GM21515 (cell line): ENCODE results near the gene SPN.
"Not testable (repeated sequence)": the region's sequence is repeated elsewhere in the genome, so short reads cannot be mapped to it uniquely, and the experiment has no call there.

ENCODE experiments used
- ATAC-seq: cut with Tn5 transposase; IDR thresholded peaks from one replicate; pipeline ENCODE4 v1.9.1; 2021; ENCODE audit not compliant: unreplicated experiment

The SPN gene, protein sequence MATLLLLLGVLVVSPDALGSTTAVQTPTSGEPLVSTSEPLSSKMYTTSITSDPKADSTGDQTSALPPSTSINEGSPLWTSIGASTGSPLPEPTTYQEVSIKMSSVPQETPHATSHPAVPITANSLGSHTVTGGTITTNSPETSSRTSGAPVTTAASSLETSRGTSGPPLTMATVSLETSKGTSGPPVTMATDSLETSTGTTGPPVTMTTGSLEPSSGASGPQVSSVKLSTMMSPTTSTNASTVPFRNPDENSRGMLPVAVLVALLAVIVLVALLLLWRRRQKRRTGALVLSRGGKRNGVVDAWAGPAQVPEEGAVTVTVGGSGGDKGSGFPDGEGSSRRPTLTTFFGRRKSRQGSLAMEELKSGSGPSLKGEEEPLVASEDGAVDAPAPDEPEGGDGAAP

DNA sequence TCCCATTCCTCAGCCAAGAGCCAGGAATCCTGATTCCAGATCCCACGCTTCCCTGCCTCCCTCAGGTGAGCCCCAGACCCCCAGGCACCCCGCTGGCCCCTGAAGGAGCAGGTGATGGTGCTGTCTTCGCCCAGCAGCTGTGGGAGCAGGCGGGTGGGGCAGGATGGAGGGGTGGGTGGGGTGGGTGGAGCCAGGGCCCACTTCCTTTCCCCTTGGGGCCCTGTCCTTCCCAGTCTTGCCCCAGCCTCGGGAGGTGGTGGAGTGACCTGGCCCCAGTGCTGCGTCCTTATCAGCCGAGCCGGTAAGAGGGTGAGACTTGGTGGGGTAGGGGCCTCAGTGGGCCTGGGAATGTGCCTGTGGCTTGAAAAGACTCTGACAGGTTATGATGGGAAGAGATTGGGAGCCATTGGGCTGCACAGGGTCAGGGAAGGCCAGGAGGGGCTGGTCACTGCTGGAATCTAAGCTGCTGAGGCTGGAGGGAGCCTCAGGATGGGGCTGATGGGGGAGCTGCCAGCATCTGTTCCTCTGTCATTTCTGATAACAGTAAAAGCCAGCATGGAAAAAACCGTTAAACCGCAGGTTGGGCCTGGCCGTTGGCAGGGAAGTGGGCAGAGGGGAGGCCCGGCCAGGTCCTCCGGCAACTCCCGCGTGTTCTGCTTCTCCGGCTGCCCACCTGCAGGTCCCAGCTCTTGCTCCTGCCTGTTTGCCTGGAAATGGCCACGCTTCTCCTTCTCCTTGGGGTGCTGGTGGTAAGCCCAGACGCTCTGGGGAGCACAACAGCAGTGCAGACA is at the start of gene SPN:
Gene SPN, plus strand, starts transcription at position 232 of the 791 bp plus-strand sequence. Its CDS starts 482 bp downstream, at position 714.
- no peak for ATAC-seq

GRCh38 chr16:29613307-29614057 is 49.6 kb upstream of the SPN start:
- ATAC-seq, result peak; percentile 35

DNA sequence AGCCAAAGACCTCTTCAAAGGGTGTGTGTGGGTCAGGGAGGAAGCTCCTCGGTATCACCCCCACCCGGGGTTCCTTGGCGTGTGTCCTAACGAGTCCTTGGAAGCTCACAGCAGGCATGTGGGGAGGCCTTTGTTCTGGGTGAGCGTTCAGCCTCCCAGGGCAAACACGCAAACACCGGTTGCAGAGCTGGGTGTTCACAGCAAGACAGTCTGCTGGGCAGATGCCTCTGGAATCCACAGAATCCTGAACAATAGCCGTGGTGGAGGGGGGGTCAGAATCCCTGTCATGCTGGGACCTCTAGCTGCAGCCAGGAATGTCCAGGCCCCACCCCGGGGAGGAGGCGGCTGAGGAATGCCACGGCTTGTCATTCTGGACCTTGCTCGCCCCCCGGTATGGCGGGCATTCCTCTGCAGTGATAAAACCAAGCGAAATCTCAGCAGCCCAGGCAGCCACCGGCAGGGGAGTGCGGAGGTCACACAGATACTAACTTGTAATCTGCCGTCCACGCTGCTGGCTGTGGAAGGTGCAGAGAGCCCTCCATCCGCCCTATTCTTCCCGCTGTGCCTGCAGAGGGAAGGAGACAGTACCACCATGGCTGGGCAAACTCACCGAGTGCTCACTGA is 48.2 kb upstream of the SPN start:
- not testable (repeated sequence) for ATAC-seq

- ATAC-seq, result not testable (repeated sequence)
Observed at GRCh38 chr16:29616127-29616526, 46.9 kb upstream of the SPN start.

DNA sequence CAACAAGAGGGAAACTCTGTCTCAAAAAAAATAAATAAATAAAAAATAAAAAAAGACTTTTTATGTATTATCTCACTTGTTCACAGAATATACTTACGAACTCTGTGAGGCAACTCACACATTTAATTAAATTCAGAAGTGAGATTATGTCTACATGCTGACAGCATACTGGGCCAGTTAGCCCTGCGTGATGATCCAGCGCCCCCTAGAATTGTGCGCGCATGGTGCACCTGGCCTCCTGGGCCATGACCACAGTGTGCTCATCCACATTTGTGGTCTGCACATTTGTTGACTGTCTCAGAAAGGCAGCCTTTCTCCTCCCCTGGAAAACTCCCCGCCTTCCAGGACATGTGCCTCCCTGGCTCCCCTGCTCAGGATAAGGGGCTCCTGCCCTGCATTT is 42.5 kb upstream of the SPN start:
- ATAC-seq, result not testable (repeated sequence)

- not testable (repeated sequence) for ATAC-seq
Observed at GRCh38 chr16:29622738-29623137, 40.3 kb upstream of the SPN start.

- not testable (repeated sequence) for ATAC-seq
Observed at GRCh38 chr16:29623253-29623652, 39.8 kb upstream of the SPN start.

- not testable (repeated sequence) for ATAC-seq
Observed at GRCh38 chr16:29625114-29625513, 37.9 kb upstream of the SPN start.

GRCh38 chr16:29626778-29627331 is 36.2 kb upstream of the SPN start:
- not testable (repeated sequence) for ATAC-seq

- ATAC-seq, result peak; percentile 44
Observed at GRCh38 chr16:29627661-29628075, 35.4 kb upstream of the SPN start.

- not testable (repeated sequence) for ATAC-seq
Observed at GRCh38 chr16:29628707-29629106, 34.3 kb upstream of the SPN start.

DNA sequence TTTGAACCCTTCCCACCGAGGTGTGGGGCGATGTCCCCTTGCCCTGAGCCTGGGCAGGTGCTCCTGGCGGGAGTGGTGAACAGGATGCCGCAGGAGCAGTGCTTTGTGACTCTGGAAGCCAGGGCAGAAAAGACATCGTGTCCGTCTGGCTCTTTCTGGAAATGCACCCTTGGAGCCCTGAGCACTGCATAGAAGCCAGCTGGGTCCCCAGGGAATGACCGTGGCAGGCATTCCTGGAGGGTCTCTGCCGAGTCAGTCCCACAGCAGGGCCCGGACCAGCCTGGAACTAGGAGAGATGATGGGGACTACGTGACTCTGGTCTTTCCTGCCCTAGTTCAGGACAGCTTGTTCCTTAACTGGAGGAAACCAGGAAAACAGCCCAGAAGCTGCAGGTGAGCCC is 33.7 kb upstream of the SPN start:
- ATAC-seq, result not testable (repeated sequence)

GRCh38 chr16:29631658-29632057 is 31.4 kb upstream of the SPN start:
- ATAC-seq, result not testable (repeated sequence)

- ATAC-seq, result not testable (repeated sequence)
Observed at GRCh38 chr16:29635902-29636301, 27.1 kb upstream of the SPN start.

DNA sequence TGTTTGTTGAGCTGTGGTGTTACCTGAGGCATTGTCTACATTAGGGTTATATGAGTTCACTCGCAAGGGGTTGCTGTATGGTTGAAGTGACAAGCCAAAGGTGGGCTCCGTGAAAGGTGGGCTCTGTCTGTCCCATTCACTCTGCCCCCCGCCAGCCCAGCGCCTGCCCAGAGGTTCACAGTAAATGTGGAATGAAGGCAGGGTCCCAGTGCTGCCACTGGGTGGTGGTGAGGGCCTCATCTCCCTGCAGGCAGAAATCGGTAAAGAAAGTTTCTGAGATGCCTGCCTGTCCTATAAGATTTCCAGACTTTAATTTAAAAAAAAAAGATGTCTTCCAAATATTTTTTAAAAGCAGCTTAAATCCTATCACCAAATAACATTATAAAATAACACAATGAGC is 26.7 kb upstream of the SPN start:
- not testable (repeated sequence) for ATAC-seq

- ATAC-seq, result not testable (repeated sequence)
Observed at GRCh38 chr16:29638751-29639150, 24.3 kb upstream of the SPN start.

GRCh38 chr16:29641561-29641960 is 21.5 kb upstream of the SPN start:
- no peak for ATAC-seq

- no peak for ATAC-seq
Observed at GRCh38 chr16:29643596-29643995, 19.5 kb upstream of the SPN start.

DNA sequence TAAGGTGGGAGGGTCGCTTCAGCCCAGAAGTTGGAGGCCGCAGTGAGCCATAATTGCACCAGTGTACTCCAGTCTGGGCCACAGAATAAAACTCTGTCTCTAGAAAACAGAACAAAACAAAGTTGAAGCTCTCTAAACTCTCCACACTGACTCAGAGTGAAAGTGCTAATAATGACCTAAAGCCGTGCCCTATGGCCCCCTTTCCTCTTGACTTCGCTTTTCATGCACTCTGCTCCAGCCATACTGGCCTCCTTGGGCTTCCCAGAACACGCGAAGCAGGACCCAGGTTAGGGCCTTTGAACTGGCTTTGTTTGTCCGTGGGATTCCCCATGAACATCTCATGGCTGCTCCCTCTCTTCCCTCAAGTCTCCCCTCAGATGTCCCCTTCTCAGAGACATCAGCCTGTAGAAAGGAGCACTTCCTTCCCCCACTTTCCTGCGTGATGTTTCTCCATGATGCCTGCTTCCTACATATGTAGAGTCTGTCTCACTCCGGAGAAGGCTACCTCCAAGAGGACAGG is 18.6 kb upstream of the SPN start:
- peak; percentile 45 for ATAC-seq
